H1 (cell line): ENCODE results near the gene EYA2. TPM values are rescaled to one million over a fixed set of nuclear protein-coding genes. Genes with fewer than 3 reads are reported as not detected.

Source experiments
- CTCF ChIA-PET: fragments of 300-600 bp; sonication (Branson Sonifier 250); formaldehyde crosslinking; loops from one replicate; lab custom pipeline; 2021; ENCODE audit not compliant: partially characterized antibody; lab: Charles Lee
- POLR2A ChIA-PET: fragments of 300-600 bp; sonication (Branson Sonifier 250); formaldehyde crosslinking; loops from one replicate; lab custom pipeline; 2021; ENCODE audit warnings: inconsistent platforms; ENCODE audit not compliant: partially characterized antibody; lab: Charles Lee
- DNase-seq, 2 experiments: peaks; one replicate each; pipeline versions ENCODE4 v3.0.0 to v3.0.0-alpha.2; 2010 to 2022; ENCODE audit warnings: low spot score in 2 of 2, low read depth in 1 of 2, mixed read lengths in 1 of 2
- FAIRE-seq: peaks from 2 replicates; lab custom pipeline; 2011; peaks lifted over from hg19 to GRCh38; lab: Jason Lieb, UNC
- H2AFZ ChIP-seq: 2 replicates; pipeline ENCODE4 v1.8.1; 2012; ENCODE audit warnings: low read length, inconsistent platforms
- H2AK5ac ChIP-seq: 2 replicates; pipeline ENCODE4 v1.6.1; 2013; ENCODE audit warnings: low read depth, low read length
- H2BK120ac ChIP-seq: replicated peaks from 2 replicates; pipeline ENCODE3; 2013; ENCODE audit warnings: low read depth, low read length, inconsistent platforms
- H2BK12ac ChIP-seq: 2 replicates; pipeline ENCODE4 v1.6.1; 2013; ENCODE audit warnings: low read depth, low read length
- H2BK15ac ChIP-seq: 2 replicates; pipeline ENCODE4 v1.6.1; 2013; ENCODE audit warnings: low read length
- H2BK20ac ChIP-seq: 2 replicates; pipeline ENCODE4 v1.6.1; 2013; ENCODE audit warnings: low read length
- H2BK5ac ChIP-seq: 2 replicates; pipeline ENCODE4 v1.6.1; 2013; ENCODE audit warnings: low read depth, low read length
- H3K14ac ChIP-seq: 2 replicates; pipeline ENCODE4 v1.6.1; 2013; ENCODE audit warnings: inconsistent platforms; ENCODE audit not compliant: insufficient read length
- H3K18ac ChIP-seq: 2 replicates; pipeline ENCODE4 v1.6.1; 2013; ENCODE audit warnings: low read length; ENCODE audit errors: extremely low read depth
- H3K23ac ChIP-seq: 2 replicates; pipeline ENCODE4 v1.6.1; 2013; ENCODE audit warnings: inconsistent platforms; ENCODE audit not compliant: insufficient read length
- H3K23me2 ChIP-seq: 2 replicates; pipeline ENCODE4 v1.6.1; 2013; ENCODE audit warnings: low read depth, low read length
- H3K27ac ChIP-seq: 2 replicates; pipeline ENCODE4 v1.6.1; 2011; ENCODE audit warnings: low read depth, low read length, inconsistent platforms
- H3K27me3 ChIP-seq, 4 experiments: replicated peaks in 1 of 4; 1 replicate in 1 of 4; 2 replicates in 3 of 4; pipeline versions ENCODE4 v1.6.1 to v1.8.1; 2011 to 2013; ENCODE audit warnings: low read length in 3 of 4, mild to moderate bottlenecking in 3 of 4, inconsistent platforms in 2 of 4, mixed read lengths in 2 of 4, moderate library complexity in 1 of 4; ENCODE audit not compliant: control insufficient read depth in 3 of 4, insufficient read depth in 3 of 4; ENCODE audit errors: extremely low read depth in 1 of 4
- H3K36me3 ChIP-seq, 4 experiments: 2 replicates each; pipeline versions ENCODE4 v1.6.1 to v1.8.1; 2011 to 2013; ENCODE audit warnings: mild to moderate bottlenecking in 4 of 4, low read length in 3 of 4, moderate library complexity in 2 of 4, control low read depth in 1 of 4, inconsistent platforms in 1 of 4; ENCODE audit not compliant: insufficient read depth in 4 of 4, control insufficient read depth in 2 of 4
- H3K4ac ChIP-seq: replicated peaks from 2 replicates; pipeline ENCODE3; 2013; ENCODE audit warnings: low read length, low read depth, mixed read lengths, inconsistent platforms; ENCODE audit not compliant: insufficient read length
- H3K4me1 ChIP-seq, 4 experiments: replicated peaks in 1 of 4; 1 replicate in 1 of 4; 2 replicates in 3 of 4; pipeline versions ENCODE4 v1.6.1 to v1.8.1; 2011 to 2013; ENCODE audit warnings: low read length in 3 of 4, inconsistent platforms in 2 of 4, mixed read lengths in 1 of 4; ENCODE audit not compliant: insufficient read depth in 4 of 4, control insufficient read depth in 3 of 4
- H3K4me2 ChIP-seq, 2 experiments: 2 replicates each; pipeline versions ENCODE4 v1.6.1 to v1.8.1; 2011 to 2013; ENCODE audit warnings: low read depth in 2 of 2, low read length in 2 of 2, control low read depth in 1 of 2, inconsistent platforms in 1 of 2, mild to moderate bottlenecking in 1 of 2; ENCODE audit not compliant: insufficient read depth in 1 of 2
- H3K4me3 ChIP-seq, 4 experiments: fragments of 200-600, 300-600 bp in 1 of 4; sonication (generic), shearing (Covaris generic), sonication (Bioruptor Twin) in 1 of 4; 2 replicates each; pipeline versions ENCODE4 v1.5.1 to v1.8.1; 2011 to 2016; ENCODE audit warnings: low read length in 4 of 4, low read depth in 3 of 4, control low read depth in 2 of 4, inconsistent platforms in 2 of 4, mild to moderate bottlenecking in 2 of 4, mixed read lengths in 1 of 4, moderate library complexity in 1 of 4; ENCODE audit not compliant: insufficient read depth in 2 of 4; ENCODE audit errors: extremely low read depth in 1 of 4
- H3K56ac ChIP-seq: replicated peaks from 2 replicates; pipeline ENCODE3; 2013; ENCODE audit warnings: low read depth, mild to moderate bottlenecking, mixed read lengths, low read length, inconsistent platforms; ENCODE audit not compliant: insufficient read length
- H3K79me1 ChIP-seq: 2 replicates; pipeline ENCODE4 v1.6.1; 2013; ENCODE audit warnings: low read depth, low read length, control low read depth
- H3K79me2 ChIP-seq, 2 experiments: 2 replicates each; pipeline versions ENCODE4 v1.6.1 to v1.8.1; 2012 to 2013; ENCODE audit warnings: low read length in 2 of 2, mild to moderate bottlenecking in 2 of 2, inconsistent platforms in 1 of 2; ENCODE audit not compliant: insufficient read depth in 2 of 2, control insufficient read depth in 1 of 2
- H3K9ac ChIP-seq, 4 experiments: replicated peaks in 1 of 4; 1 replicate in 1 of 4; 2 replicates in 3 of 4; pipeline versions ENCODE4 v1.6.1 to v1.8.1; 2011 to 2013; ENCODE audit warnings: low read depth in 3 of 4, low read length in 3 of 4, control low read depth in 2 of 4, mild to moderate bottlenecking in 2 of 4, moderate library complexity in 2 of 4, inconsistent platforms in 1 of 4; ENCODE audit errors: extremely low read depth in 1 of 4
- H3K9me3 ChIP-seq, 2 experiments: 2 replicates each; pipeline versions ENCODE4 v1.6.1 to v1.8.1; 2012 to 2013; ENCODE audit warnings: mild to moderate bottlenecking in 2 of 2, moderate library complexity in 2 of 2, control low read depth in 1 of 2, inconsistent platforms in 1 of 2, low read depth in 1 of 2, low read length in 1 of 2, mixed read lengths in 1 of 2; ENCODE audit not compliant: insufficient read depth in 2 of 2
- H4K20me1 ChIP-seq, 2 experiments: replicated peaks in 1 of 2; 2 replicates each; pipeline versions ENCODE3 to v1.8.1; 2011 to 2013; ENCODE audit warnings: inconsistent platforms in 2 of 2, low read length in 2 of 2, mild to moderate bottlenecking in 1 of 2; ENCODE audit not compliant: insufficient read depth in 2 of 2, control insufficient read depth in 1 of 2
- H4K5ac ChIP-seq: 2 replicates; pipeline ENCODE4 v1.6.1; 2013; ENCODE audit warnings: low read length, low read depth, mixed read lengths, inconsistent platforms; ENCODE audit not compliant: insufficient read length
- H4K8ac ChIP-seq: 2 replicates; pipeline ENCODE4 v1.8.0; 2013; ENCODE audit warnings: mild to moderate bottlenecking, moderate library complexity, low read length, inconsistent platforms; ENCODE audit not compliant: insufficient read depth; ENCODE audit errors: extremely low read depth
- H4K91ac ChIP-seq: replicated peaks from 2 replicates; pipeline ENCODE3; 2013; ENCODE audit warnings: low read length, mixed read lengths, inconsistent platforms; ENCODE audit not compliant: insufficient read length
- JUN ChIP-seq: IDR thresholded peaks from 2 replicates; pipeline ENCODE4 v1.6.1; 2011; ENCODE audit warnings: low read depth, mild to moderate bottlenecking, improper control_type of control experiment, low read length
- POU5F1 ChIP-seq: IDR thresholded peaks from 2 replicates; pipeline ENCODE4 v1.6.1; 2011; ENCODE audit warnings: low read depth, mild to moderate bottlenecking, low read length, moderate library complexity
- RAD21 ChIP-seq, 2 experiments: IDR thresholded peaks in 1 of 2; conservative IDR thresholded peaks in 1 of 2; 2 replicates each; pipeline ENCODE4 v1.6.1; 2011; ENCODE audit warnings: low read depth in 2 of 2, low read length in 2 of 2, improper control_type of control experiment in 1 of 2, inconsistent platforms in 1 of 2, mild to moderate bottlenecking in 1 of 2, moderate library complexity in 1 of 2
- SIN3A ChIP-seq, 2 experiments: IDR thresholded peaks in 1 of 2; conservative IDR thresholded peaks in 1 of 2; 2 replicates each; pipeline ENCODE4 v1.6.1; 2011 to 2012; ENCODE audit warnings: low read length in 2 of 2, improper control_type of control experiment in 1 of 2, low read depth in 1 of 2, mild to moderate bottlenecking in 1 of 2
- SIX5 ChIP-seq: IDR thresholded peaks from 2 replicates; pipeline ENCODE4 v1.6.1; 2011; ENCODE audit warnings: mild to moderate bottlenecking, low read depth, low read length
- TAF1 ChIP-seq: IDR thresholded peaks from 2 replicates; pipeline ENCODE4 v1.6.1; 2011; ENCODE audit warnings: mild to moderate bottlenecking, low read depth, low read length
- WGBS, 2 experiments: shearing (Covaris generic) in 1 of 2; methylation state at CpG; one replicate each; pipeline versions ENCODE4 v1.1.6 to v1.1.7; 2013 to 2015; ENCODE audit warnings: low lambda C conversion rate in 2 of 2, mixed read lengths in 2 of 2, inconsistent platforms in 1 of 2, low coverage in 1 of 2, missing lambda C conversion rate in 1 of 2; ENCODE audit not compliant: insufficient replicate concordance in 2 of 2, insufficient coverage in 1 of 2, insufficient read length in 1 of 2; ENCODE audit errors: extremely low coverage in 1 of 2, missing lambda C conversion rate in 1 of 2; 5-methylcytosine and 5-hydroxymethylcytosine counted together
- polyA plus RNA-seq, 7 experiments: library from polyadenylated mRNA; depleted of rRNA in 3 of 7; stranded (reverse) in 5 of 7; unstranded in 2 of 7; fragments of >200 nt in 5 of 7; fragments of 200-250 nt in 2 of 7; gene quantifications; 1 replicate in 5 of 7; 2 replicates in 1 of 7; 4 replicates in 1 of 7; pipeline versions ENCODE4 v1.2.1 to v1.2.3, GENCODE V29; 2011 to 2013; ENCODE audit warnings: missing spikeins in 2 of 7, mixed read lengths in 2 of 7
- total RNA-seq: library from RNA; stranded (reverse); fragmentation: NEBNext Ultra II Directional; extraction: Animal tissue kit (Norgen Biotek cat#: 25700); gene quantifications from 2 replicates; pipeline ENCODE4 v1.2.1, GENCODE V29; 2021

EYA2 gene
- total and polyA plus RNA-seq, 2 of the 8 experiments (the other 6 are each of a cell fraction or from before 2014, with no cell fraction given): 1.6 to 1.7 TPM

- Histone ChIP-seq H2BK120ac (no peak overlapping the region), H2BK5ac (no peak overlapping the region), H3K4ac (no peak overlapping the region), H2AFZ (no peak overlapping the region), H3K36me3 (no peaks in the 10 kb centered on the region; a peak in 1 of 8 replicates), H2AK5ac (no peak overlapping the region), H3K23me2 (no peaks in the 10 kb centered on the region), H3K14ac (no peak overlapping the region), H3K4me3 (no peak overlapping the region), H2BK15ac (no peak overlapping the region), H2BK12ac (no peak overlapping the region), H3K79me2 (no peaks in the 10 kb centered on the region), H3K18ac (no peak overlapping the region), H3K9ac (no peak overlapping the region), H3K79me1 (no peaks in the 10 kb centered on the region), H3K9me3 (no peaks in the 10 kb centered on the region), H3K27me3 (no peaks in the 10 kb centered on the region), H4K91ac (no peak overlapping the region), H4K5ac (no peak overlapping the region), H3K4me1 (no peaks in the 10 kb centered on the region; a peak in 1 of 7 replicates), H4K8ac (no peak overlapping the region), H3K56ac (no peak overlapping the region), H4K20me1 (no peaks in the 10 kb centered on the region), H2BK20ac (no peak overlapping the region), H3K27ac (no peak overlapping the region), H3K23ac (no peak overlapping the region), H3K4me2 (no peak overlapping the region)
- 92% methylated on average over 2 of the region's 2 CpGs; no CpG with 5 or more reads in 1 of the 2 experiments for WGBS, 2 experiments
- FAIRE-seq: no peak
- TF ChIP-seq SIX5: no peak
- peak; percentile 7 to 25; a peak in 2 of 4 replicates for TF ChIP-seq RAD21 (IDR thresholded peaks at IDR 0.05 in 1 of 2, conservative IDR thresholded peaks at IDR 0.05 in 1 of 2; ENCODE audit: low read depth in 2 of 2, low read length in 2 of 2)
- TF ChIP-seq POU5F1: no peak
- TF ChIP-seq SIN3A (conservative IDR thresholded peaks at IDR 0.05 in 1 of 2, IDR thresholded peaks at IDR 0.05 in 1 of 2; ENCODE audit: low read depth in 1 of 2, low read length in 2 of 2): no peak
- TF ChIP-seq TAF1: no peak
- TF ChIP-seq JUN: no peak
- DNase-seq: no peak
- ChIA-PET POLR2A (interaction anchor here (0.8 kb wide), 1 partner anchor 9 kb away, joined by 3 read pairs; no protein-coding TSS in a partner anchor), CTCF (interaction anchor here (0.6 to 1.2 kb wide), 3 partner anchors 72 to 1254 kb away, joined by 3 to 4 read pairs (median 4); no protein-coding TSS in a partner anchor)
Measured at GRCh38 chr20:47020231-47020630, 125.6 kb downstream of the EYA2 start.
